ENCODE results near the gene GKN2.

The GKN2 gene

DNA sequence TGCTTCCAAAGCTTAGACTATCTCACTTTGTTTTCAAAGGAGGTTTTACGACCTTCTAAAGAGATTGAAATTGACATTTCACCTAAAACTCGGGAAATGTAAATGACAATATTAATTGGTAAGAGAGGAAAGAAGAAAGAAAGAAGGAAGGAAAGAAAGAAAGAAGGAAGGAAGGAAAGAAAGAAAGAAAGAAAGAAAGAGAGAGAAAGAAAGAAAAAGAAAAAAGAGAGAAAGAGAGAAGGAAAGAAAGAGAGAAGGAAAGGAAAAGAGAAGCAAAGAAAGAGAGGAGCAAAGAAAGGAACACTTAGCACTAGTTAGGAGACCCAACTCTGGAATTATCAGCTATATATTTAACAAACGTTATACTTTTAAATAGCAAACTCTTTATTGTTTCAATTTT lies 25.4 kb upstream of the GKN2 start:
- Histone ChIP-seq H3K4me3 (ENCODE audit: low read depth, low read length) (no peak overlapping the region), H3K9me3 (no peaks in the 10 kb centered on the region), H3K36me3 (no peaks in the 10 kb centered on the region), H3K4me1 (no peaks in the 10 kb centered on the region), H3K27me3 (peaks cover 3% of the 10 kb centered on the region; the same call in 1 of the 2 replicates)
- TF ChIP-seq, protein P1, sequence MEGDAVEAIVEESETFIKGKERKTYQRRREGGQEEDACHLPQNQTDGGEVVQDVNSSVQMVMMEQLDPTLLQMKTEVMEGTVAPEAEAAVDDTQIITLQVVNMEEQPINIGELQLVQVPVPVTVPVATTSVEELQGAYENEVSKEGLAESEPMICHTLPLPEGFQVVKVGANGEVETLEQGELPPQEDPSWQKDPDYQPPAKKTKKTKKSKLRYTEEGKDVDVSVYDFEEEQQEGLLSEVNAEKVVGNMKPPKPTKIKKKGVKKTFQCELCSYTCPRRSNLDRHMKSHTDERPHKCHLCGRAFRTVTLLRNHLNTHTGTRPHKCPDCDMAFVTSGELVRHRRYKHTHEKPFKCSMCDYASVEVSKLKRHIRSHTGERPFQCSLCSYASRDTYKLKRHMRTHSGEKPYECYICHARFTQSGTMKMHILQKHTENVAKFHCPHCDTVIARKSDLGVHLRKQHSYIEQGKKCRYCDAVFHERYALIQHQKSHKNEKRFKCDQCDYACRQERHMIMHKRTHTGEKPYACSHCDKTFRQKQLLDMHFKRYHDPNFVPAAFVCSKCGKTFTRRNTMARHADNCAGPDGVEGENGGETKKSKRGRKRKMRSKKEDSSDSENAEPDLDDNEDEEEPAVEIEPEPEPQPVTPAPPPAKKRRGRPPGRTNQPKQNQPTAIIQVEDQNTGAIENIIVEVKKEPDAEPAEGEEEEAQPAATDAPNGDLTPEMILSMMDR (IDR thresholded peaks at IDR 0.05; ENCODE audit: low read depth, low read length), result no peak
- DNase-seq, result no peak

DNA sequence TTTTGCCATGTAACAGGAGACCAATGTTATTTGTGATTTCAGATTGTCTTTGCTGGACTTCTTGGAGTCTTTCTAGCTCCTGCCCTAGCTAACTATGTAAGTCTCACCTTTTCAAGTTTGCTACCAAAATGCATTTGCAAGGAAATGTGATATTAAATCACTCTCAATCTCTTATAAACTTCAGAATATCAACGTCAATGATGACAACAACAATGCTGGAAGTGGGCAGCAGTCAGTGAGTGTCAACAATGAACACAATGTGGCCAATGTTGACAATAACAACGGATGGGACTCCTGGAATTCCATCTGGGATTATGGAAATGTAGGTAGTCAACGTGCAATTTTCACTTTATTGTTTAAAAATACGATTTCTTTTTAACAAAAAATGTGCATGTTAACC lies 24.8 kb upstream of the GKN2 start:
- TF ChIP-seq, protein P1 (IDR thresholded peaks at IDR 0.05; ENCODE audit: low read depth, low read length), result no peak
- Histone ChIP-seq H3K9me3 (no peaks in the 10 kb centered on the region), H3K36me3 (no peaks in the 10 kb centered on the region), H3K4me1 (no peaks in the 10 kb centered on the region), H3K27me3 (peaks cover 3% of the 10 kb centered on the region; the same call in 1 of the 2 replicates), H3K4me3 (ENCODE audit: low read depth, low read length) (no peak overlapping the region)
- no peak for DNase-seq

DNA sequence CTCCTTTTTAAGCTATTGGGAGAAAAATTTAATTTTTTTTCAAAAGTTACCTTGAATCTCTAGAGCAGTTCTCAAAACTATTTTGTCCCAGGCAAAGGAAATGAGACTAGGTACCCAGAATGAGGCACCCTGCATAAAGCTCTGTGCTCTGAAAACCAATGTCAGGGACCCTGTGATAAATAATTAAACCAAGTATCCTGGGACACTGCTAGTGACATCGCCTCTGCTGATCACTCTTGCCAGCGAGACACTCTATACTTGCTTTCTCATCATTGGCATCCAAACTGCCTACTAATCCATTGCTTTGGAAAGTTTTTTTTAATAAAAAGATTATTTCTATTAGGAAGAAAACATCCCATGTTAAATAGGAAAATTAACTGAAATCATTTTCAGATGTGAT lies 23.2 kb upstream of the GKN2 start:
- Histone ChIP-seq H3K4me1 (no peaks in the 10 kb centered on the region), H3K4me3 (ENCODE audit: low read depth, low read length) (no peak overlapping the region), H3K9me3 (no peaks in the 10 kb centered on the region), H3K36me3 (no peaks in the 10 kb centered on the region), H3K27me3 (peaks cover 3% of the 10 kb centered on the region; the same call in 1 of the 2 replicates)
- TF ChIP-seq, protein P1 (IDR thresholded peaks at IDR 0.05; ENCODE audit: low read depth, low read length), result no peak
- no peak for DNase-seq

DNA sequence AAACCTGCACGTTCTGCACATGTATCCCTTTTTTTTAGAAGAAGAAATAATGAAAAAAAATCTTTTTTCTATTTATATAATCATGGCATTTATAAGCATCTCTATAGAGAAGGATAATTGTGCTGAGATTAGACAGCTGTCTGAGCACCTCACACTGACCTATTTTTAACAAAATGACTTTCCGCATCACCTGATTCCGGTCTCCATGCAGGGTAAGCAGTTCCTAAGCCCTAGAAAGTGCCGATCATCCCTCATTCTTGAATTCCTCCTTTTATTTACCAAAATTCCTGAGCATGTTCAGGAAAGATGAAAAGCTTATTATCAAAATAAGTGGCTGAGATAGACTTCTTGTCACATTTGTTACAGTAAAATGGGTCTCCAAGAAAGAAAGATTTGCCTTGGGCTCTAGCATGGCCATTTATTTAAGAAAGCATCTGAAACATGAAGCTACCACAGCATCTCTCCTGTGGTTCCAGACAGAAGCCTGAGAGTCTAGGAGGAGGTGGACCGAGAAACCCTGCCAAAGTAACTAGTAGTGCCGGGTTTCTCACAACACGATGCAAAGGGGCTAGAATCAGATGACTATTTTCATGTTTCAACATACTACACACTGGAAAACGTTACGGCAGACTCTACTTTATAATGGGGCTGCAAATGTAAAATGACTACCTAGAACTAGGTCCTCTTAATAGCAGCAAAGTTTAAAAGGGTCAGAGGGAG lies 22.4 kb upstream of the GKN2 start:
- H3K4me1 ChIP-seq, result no peaks in the 10 kb centered on the region
- H3K4me3 ChIP-seq (ENCODE audit: low read depth, low read length), result no peak overlapping the region
- H3K36me3 ChIP-seq, result no peaks in the 10 kb centered on the region
- H3K9me3 ChIP-seq, result no peaks in the 10 kb centered on the region
- peaks cover 3% of the 10 kb centered on the region; the same call in 1 of the 2 replicates for H3K27me3 ChIP-seq
- no peak for DNase-seq
- TF ChIP-seq, protein P1 (IDR thresholded peaks at IDR 0.05; ENCODE audit: low read depth, low read length), result no peak

DNA sequence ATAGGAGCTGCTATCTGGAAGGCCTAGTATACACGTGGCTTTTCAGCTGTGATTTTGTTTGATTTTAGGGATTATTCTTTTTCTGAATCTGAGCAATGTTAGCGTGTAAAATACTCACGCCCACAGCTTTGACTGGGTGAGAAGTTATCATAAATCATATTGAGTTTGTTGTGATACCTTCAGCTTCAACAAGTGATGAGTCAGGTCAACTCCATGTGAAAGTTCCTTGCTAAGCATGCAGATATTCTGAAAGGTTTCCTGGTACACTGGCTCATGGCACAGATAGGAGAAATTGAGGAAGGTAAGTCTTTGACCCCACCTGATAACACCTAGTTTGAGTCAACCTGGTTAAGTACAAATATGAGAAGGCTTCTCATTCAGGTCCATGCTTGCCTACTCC lies 21.6 kb upstream of the GKN2 start, which contains the start of gene GKN1:
TSS of gene GKN1 (plus strand) at position 386 of the 400 bp plus-strand sequence. CDS start 42 bp downstream, outside the sequence.
- TF ChIP-seq, protein P1 (IDR thresholded peaks at IDR 0.05; ENCODE audit: low read depth, low read length), result no peak
- Histone ChIP-seq H3K36me3 (no peaks in the 10 kb centered on the region), H3K4me3 (ENCODE audit: low read depth, low read length) (no peak within 1 kb of the TSS), H3K9me3 (no peaks in the 10 kb centered on the region), H3K4me1 (no peaks in the 10 kb centered on the region), H3K27me3 (peaks cover 3% of the 10 kb centered on the region; the same call in 1 of the 2 replicates)
- no peak for DNase-seq

DNA sequence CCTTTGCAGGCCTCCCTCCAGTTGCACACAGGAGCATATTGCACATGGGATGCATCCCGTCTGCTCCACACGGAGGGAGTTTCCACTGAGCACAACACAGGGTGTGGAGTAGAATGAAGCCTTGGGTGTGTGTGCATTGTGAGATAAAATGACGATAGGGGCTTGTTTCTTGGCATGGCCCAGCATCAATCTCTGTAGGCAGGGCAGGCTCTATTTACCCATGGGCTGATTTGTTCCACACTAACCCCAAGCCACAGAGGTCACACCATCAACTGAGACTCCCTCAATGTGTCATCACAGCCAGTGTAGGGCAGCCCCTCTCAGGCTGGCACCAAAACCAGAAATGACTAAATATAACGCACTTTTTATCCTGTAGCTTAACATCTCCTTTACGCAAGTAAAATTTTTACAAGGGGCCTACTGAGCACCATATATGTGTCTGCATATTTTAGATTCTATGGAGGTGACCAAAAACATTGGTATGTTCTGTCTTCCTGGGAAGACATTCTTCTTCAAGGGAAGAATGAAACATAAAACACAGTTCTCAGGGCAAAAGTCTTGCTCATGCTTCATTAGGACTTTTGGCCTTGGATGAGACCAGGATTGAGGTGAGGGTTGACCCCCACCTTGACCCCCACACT lies 19.0 kb upstream of the GKN2 start:
- TF ChIP-seq, protein P1 (IDR thresholded peaks at IDR 0.05; ENCODE audit: low read depth, low read length), result no peak
- H3K27me3 ChIP-seq, result peaks cover 3% of the 10 kb centered on the region; the same call in 1 of the 2 replicates
- no peak for DNase-seq
- no peak overlapping the region for H3K4me3 ChIP-seq (ENCODE audit: low read depth, low read length)
- H3K36me3 ChIP-seq, result no peaks in the 10 kb centered on the region
- H3K4me1 ChIP-seq, result no peaks in the 10 kb centered on the region
- no peaks in the 10 kb centered on the region for H3K9me3 ChIP-seq

All from BE2C (cell line).